ENCODE measurements around the gene PPME1.

DNA sequence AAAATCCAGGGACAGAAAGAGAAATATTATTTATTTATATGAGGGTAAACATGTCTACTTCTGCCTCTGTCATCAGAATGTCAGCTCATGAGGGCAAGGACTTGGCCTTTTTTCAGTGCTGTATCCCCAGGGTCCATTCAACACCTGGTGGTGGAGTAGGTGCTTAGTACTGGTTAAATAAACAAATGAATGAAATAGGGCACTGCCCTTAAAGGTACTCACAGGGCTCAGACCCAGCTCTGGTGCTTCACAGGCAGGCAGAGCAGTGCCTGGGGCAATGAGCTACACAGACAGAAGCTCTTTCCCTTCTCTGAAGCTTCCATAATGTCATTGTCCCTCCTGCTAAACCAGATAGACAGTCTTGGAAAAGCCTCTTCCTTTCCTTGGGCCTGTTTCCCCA lies 109.4 kb downstream of the PPME1 start:
- TF ChIP-seq RFX5 (IDR thresholded peaks at IDR 0.05; ENCODE audit: low read depth, low read length) (no peak), RAD21 (IDR thresholded peaks at IDR 0.05; ENCODE audit: low read length) (no peak)
- TF ChIP-seq, protein P1, sequence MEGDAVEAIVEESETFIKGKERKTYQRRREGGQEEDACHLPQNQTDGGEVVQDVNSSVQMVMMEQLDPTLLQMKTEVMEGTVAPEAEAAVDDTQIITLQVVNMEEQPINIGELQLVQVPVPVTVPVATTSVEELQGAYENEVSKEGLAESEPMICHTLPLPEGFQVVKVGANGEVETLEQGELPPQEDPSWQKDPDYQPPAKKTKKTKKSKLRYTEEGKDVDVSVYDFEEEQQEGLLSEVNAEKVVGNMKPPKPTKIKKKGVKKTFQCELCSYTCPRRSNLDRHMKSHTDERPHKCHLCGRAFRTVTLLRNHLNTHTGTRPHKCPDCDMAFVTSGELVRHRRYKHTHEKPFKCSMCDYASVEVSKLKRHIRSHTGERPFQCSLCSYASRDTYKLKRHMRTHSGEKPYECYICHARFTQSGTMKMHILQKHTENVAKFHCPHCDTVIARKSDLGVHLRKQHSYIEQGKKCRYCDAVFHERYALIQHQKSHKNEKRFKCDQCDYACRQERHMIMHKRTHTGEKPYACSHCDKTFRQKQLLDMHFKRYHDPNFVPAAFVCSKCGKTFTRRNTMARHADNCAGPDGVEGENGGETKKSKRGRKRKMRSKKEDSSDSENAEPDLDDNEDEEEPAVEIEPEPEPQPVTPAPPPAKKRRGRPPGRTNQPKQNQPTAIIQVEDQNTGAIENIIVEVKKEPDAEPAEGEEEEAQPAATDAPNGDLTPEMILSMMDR (conservative IDR thresholded peaks at IDR 0.05; ENCODE audit: low read depth, low read length) = no peak
